Cardiac septum (tissue), 1 donor: ENCODE results near the gene KRTAP4-16. TPM values are rescaled to one million over a fixed set of nuclear protein-coding genes. Genes with fewer than 3 reads are reported as not detected.
"Not testable (repeated sequence)": the region's sequence is repeated elsewhere in the genome, so short reads cannot be mapped to it uniquely, and the experiment has no call there.

Experiments
- DNase-seq: peaks from one replicate; pipeline ENCODE4 v3.0.0-alpha.2; 2020; ENCODE audit warnings: low spot score
- intact Hi-C: fragments of 100-400 bp; cut with DNase I; formaldehyde crosslinking; loops from one replicate; pipeline ENCODE4 v1.14.0; 2022
- total RNA-seq: library from RNA; stranded (reverse); fragmentation: NEBNext Ultra II Directional; extraction: Animal tissue kit (Norgen Biotek cat#: 25700); gene quantifications from one replicate; pipeline ENCODE4 v1.2.1, GENCODE V29; 2021
- donor health status: DM: no; HTN: no; CAD: no.

Gene KRTAP4-16
- total RNA-seq, 1 donor from 2014 or later, result not detected

GRCh38 chr17:41083427-41083826, 18.6 kb downstream of the KRTAP4-16 start:
- DNase-seq, intact Hi-C loops: not testable (repeated sequence)

- intact Hi-C loops, result no loop called here
- no peak for DNase-seq
Observed at GRCh38 chr17:41082626-41083025, 19.4 kb downstream of the KRTAP4-16 start.

GRCh38 chr17:41076788-41077187, 25.2 kb downstream of the KRTAP4-16 start:
- intact Hi-C loops, result no loop called here
- no peak for DNase-seq

GRCh38 chr17:41073676-41074075, 28.3 kb downstream of the KRTAP4-16 start:
- intact Hi-C loops, result no loop called here

DNA sequence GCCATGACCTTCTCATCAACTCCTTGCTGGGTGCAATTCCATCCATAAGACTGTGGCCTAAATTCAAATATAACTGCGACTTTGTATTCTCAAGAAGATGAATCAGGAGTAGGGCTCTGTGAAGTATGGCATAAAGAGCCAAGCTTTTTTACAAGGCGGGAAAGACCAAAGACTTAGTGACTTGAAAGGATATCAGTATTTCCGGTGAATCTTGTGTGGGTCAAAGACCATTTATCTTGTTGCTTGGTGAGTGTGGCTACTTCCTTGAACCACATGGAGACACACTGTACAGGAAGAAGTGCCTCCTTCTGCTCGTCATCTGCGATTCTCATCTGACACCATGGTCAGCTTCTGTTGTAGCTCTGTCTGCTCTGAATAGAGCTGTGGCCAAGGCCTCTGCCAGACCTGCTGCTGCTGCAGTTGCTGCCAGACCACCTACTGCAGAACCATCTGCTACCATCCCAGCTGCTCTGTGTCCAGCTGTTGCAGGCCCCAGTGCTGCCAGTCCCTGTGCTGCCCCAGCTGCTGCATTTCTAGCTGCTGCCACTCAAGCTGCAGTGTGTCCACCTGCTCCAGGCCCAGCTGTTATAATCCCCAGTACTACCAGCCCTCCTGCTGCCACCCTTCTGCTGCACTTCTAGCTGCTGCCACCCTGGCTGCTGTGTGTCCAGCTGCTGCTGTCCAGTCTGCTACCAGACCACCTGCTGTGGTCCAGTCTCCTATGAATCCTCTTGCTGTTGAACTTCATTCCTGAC, 30.2 kb downstream of the KRTAP4-16 start:
- DNase-seq, result no peak
- intact Hi-C loops, result no loop called here

More at GRCh38 chr17:41073676-41074075, 28.3 kb downstream of the KRTAP4-16 start:
- no peak for DNase-seq

DNA sequence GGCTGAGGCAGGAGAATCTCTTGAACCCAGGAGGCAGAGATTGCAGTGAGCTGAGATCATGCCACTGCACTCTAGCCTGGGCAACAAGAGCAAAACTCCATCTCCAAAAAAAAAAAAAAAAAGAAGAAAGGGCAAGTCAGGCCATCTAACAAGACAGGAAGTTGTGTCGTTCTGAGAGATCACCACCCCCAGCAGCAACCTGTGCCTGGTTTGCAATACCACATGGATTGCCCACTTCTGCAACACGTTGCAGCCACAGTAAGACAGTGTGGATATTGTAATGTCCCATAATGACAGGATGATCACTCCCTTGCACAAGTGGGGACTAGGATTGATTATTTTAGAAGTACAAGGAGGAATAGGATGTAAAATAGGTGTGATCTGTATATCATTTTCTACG, 33.0 kb downstream of the KRTAP4-16 start:
- intact Hi-C loops, result no loop called here
- DNase-seq, result no peak

- DNase-seq, result no peak
- intact Hi-C loops, result no loop called here
Observed at GRCh38 chr17:41067281-41067680, 34.7 kb downstream of the KRTAP4-16 start.

- DNase-seq, result no peak
- intact Hi-C loops, result no loop called here
Observed at GRCh38 chr17:41065829-41066624, 36.0 kb downstream of the KRTAP4-16 start, which contains the start of gene KRTAP2-4. KRTAP2-4 (minus strand) TSS chr17:41065879; CDS start chr17:41065845, 34 bp downstream.

DNA sequence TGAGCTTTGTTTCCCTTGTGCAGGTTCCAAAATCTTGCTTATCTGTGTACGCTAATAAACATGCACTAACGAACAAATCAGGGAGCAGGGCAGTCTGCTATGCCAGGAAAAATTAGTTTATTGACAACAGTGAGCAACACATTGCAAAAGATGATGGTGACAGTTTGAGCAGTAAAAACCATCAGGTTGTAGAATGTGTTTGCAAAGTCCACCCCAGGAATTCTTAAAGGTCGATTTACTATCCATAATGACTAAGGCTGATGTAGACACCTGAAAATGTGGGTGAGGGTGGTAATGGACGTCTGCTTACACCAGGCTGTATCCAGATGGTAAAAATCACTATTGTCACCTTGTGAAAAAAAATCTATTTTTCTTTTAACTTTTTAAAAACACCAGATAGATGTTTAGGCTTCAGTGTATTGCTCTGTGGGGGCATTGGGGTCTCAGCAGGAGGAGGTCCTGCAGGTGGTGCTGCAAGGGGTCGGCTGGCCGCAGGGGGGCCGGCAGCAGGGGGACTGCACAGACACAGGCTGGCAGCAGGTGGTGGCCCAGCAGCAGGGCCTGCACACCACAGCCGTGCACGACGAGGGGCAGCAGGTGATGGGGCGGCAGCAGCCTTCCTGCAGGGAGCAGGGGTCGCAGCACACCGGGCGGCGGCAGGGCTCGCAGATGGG, 36.9 kb downstream of the KRTAP4-16 start:
- intact Hi-C loops, DNase-seq: not testable (repeated sequence)

- DNase-seq, result no peak
- intact Hi-C loops, result no loop called here
Observed at GRCh38 chr17:41064301-41064700, 37.7 kb downstream of the KRTAP4-16 start.

- intact Hi-C loops, result no loop called here
- DNase-seq, result no peak
Observed at GRCh38 chr17:41063449-41063848, 38.6 kb downstream of the KRTAP4-16 start.

DNA sequence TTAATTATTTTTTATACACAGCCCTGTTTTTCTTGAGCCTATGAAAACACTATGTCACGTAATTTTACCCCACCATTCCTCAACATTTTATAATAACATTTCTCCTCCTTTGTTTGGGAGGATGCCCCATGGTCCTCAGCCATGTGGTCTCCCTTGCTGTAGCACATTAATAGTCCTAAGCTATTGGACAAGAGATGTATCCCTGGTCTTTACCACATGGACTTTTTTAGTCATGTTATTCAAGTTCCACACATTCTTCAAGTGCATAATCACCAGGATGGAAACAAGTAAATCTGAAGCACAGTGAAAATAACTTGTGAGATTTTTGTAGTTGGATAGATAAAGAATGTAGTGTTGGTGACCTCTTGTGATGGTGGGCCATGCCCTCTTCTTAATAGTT, 40.0 kb downstream of the KRTAP4-16 start:
- DNase-seq, result no peak
- intact Hi-C loops, result no loop called here

DNA sequence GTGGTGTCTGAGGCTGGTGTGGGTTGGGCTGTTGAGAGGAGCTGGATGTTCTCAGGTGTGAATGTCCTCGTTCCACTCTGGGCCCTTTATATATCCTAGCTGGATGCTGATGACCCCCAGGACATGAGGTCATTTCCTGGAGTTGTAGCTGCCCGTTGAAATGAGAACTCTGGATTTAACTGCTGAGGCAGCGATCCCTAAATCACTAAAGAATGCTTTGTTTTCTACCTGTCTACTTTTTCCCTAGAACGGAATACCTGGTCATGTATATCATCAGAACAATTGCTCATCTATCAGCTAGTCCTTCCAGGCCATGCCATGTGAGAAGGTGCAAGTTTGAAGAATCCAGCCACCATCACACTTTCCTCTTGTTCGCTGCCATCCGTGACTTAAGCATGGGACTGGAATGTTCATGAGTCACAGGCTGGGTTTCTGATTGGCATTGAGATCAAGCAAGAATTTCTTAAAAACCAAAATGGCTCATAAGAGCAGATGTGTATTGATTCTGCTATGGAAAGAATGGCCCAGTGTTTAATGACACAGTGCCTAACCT, 41.9 kb downstream of the KRTAP4-16 start, which contains the start of gene KRTAP2-3:
TSS of gene KRTAP2-3 (minus strand) at position 63 of the 553 bp plus-strand sequence. CDS start 64 bp downstream, outside the sequence.
- DNase-seq, result no peak

GRCh38 chr17:41059276-41060051, 42.5 kb downstream of the KRTAP4-16 start:
- DNase-seq, intact Hi-C loops: not testable (repeated sequence)

More for the DNA sequence above, 41.9 kb downstream of the KRTAP4-16 start, which contains the start of gene KRTAP2-3:
- intact Hi-C loops, result no loop called here

DNA sequence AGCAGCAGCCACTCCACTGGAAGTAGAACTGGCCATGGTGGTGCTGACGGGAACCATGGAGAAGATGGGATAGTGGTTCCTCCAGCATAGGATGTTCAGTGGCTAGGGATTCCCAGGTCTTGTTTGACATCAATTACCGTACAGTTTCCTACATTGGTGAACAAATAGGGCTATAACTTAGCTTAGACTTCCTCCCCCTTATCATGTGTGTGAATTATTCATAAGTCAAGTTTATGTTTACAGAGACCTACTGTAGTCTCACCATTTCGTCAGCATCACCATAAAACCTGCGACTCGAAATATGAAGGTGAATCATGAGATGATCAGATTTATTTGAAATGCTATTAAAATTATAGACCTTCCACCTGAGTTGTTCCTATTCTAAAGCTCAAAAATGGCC, 43.3 kb downstream of the KRTAP4-16 start:
- intact Hi-C loops, result no loop called here
- DNase-seq, result no peak

- DNase-seq, result no peak
- intact Hi-C loops, result no loop called here
Observed at GRCh38 chr17:41057547-41057946, 44.5 kb downstream of the KRTAP4-16 start.

GRCh38 chr17:41055130-41055529, 46.9 kb downstream of the KRTAP4-16 start, which contains the start of gene KRTAP2-2:
KRTAP2-2 (minus strand) TSS chr17:41055230; CDS start chr17:41055211, 19 bp downstream.
- DNase-seq, intact Hi-C loops: not testable (repeated sequence)

- DNase-seq, intact Hi-C loops: not testable (repeated sequence)
Observed at GRCh38 chr17:41054556-41054955, 47.5 kb downstream of the KRTAP4-16 start.

DNA sequence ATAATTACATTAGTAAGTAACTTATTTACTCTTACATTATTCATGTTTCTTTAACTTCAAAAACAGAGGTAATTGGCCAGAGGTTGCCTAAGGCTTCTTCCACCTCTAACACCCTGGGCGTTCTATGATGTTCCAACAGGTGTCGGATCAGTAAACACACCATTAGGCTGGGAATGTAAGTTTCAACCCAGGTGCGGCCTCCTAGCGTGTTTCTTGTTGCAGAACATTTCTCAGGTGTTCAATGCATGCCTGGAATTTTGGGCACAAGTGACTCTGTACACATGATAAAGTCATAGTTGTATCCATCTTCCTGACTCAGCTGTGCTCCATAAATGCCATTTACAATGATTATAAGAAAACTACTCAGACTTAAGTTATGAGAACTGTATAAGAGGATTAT, 48.0 kb downstream of the KRTAP4-16 start:
- DNase-seq, result no peak
- intact Hi-C loops, result no loop called here
